ENCODE measurements around the gene DCD.
"Not testable (repeated sequence)": the region's sequence is repeated elsewhere in the genome, so short reads cannot be mapped to it uniquely, and the experiment has no call there.

DCD gene, protein sequence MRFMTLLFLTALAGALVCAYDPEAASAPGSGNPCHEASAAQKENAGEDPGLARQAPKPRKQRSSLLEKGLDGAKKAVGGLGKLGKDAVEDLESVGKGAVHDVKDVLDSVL
- 0 reads per million in 2 donors for total RNA-seq

DNA sequence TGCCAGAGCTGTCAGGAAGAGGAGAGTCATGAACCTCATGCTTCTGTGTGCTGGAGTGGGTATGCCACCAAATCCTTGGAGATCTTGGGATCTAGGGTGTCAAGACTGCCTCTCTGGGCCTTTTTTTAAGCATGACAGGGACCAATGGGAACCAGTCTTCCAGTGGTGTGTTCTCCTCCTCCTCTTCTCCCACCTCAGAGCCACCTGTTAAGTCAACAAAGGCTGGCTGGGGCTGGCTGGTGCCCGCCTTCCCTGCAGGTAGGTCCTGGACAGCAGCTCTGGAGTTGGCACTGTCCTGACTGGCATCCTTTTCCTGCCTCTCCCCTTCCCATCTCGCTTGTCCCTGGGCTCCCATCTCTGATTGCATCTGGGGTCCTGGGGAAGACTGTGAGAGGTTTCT lies at the start of gene DCD:
Gene DCD, minus strand, starts transcription at position 101 of the 400 bp plus-strand sequence. Its CDS starts 62 bp downstream, at position 39.
- no peak for DNase-seq

DNA sequence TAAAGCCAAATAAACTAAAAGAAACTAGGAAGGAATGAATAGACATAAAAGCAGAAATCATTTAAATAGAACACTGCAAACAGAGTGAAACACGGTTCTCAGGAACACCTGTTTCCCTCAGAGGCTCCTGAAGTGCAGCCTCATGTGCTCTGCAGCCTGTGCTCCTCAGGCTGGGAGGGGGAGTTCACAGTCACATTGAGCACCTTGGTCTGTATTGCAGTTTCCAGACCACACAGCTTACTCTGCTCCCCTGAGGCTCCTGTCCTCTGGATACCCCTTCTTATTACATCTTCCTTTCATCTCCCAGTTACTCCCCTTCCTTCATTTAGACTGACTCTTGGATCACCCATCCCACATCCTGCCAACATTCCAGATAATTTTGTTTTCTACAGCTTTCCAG lies 49.7 kb upstream of the DCD start:
- no peak for DNase-seq

DNA sequence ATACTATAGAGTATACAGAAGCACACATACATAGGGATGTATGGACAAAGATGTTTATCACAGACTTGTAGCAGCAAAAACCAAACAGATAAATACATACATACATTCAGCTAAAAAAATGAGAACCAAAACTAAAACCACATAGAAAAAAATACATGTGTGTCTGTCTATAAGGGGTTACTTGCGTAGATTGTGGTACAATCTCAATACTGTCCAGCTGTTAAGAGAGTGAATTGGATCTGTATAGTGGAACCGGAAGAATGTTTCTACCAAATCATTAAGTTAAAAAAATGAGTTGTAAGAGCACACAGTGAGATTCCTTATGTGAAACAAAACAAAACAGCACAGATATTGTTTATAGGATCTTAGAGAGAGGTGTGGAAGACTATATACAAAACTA lies 44.2 kb upstream of the DCD start:
- no peak for DNase-seq

DNA sequence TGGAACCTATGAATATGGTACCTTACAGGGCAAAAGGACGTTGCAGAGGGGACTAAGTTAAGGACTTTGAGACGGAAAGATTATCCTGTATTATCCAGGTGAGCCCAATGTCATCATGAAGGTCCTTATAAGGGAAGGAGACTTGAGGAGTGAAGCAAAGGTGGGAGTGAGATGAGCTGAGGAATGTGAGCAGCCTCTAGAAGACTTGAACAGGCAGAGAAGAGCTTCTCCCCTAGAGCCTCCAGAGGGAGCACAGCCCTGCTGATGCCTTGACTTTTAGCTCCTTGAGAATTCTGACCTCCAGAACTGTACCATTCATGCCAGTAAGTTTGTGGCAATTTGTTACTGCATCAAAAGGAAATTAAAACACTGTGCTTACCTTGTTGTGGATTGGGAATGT lies 41.8 kb upstream of the DCD start:
- DNase-seq: no peak

DNA sequence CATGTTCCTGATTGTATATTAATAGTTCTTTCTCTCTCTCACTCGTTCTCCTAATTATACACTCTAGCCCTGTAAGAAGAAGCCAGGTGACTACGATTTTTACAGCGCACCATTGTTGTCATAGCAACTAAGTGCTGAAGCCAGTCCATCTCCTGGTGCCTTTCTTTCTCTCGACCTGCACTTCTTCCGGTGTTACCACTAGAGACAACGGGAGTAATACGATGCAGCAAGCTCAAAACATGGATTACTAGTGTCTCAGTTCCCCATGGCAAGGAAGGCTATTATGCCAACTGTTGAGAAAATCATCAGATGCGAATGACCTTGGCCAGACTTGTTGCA lies 40.8 kb upstream of the DCD start:
- no peak for DNase-seq

DNA sequence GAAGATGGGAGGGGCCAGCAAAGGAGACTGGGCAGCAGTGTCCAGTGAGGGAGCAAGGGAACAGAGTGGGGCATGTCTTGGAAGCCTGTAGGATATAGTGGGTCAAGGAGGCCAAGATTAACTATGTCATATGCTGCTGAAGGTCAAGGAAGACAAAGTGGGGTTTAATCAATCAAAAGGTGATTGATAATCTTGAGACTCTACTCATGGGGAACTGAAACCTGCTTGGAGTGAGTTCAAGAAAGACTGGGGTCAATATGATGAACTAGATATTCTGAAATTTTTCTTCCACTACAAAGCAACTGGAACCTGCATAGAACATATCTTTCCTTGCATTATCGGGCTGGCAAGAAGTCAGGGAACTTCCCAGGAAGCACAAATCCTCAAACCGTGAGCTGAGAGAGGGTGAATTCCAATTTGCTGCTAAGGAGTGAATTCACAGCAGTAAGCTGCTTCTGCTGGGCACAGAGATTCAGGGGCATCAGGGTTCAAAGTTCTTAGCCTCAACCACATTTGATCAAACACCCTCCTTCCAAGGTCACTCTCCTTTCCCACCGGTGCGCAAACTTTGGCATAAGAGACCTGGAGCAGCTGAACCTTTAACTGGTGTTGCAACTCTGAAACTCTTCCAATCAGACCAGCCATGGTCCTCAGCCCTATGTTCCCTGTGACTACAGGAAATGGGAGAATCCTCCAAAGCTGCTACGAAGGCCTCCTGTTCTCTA lies 40.3 kb upstream of the DCD start:
- DNase-seq: no peak

DNA sequence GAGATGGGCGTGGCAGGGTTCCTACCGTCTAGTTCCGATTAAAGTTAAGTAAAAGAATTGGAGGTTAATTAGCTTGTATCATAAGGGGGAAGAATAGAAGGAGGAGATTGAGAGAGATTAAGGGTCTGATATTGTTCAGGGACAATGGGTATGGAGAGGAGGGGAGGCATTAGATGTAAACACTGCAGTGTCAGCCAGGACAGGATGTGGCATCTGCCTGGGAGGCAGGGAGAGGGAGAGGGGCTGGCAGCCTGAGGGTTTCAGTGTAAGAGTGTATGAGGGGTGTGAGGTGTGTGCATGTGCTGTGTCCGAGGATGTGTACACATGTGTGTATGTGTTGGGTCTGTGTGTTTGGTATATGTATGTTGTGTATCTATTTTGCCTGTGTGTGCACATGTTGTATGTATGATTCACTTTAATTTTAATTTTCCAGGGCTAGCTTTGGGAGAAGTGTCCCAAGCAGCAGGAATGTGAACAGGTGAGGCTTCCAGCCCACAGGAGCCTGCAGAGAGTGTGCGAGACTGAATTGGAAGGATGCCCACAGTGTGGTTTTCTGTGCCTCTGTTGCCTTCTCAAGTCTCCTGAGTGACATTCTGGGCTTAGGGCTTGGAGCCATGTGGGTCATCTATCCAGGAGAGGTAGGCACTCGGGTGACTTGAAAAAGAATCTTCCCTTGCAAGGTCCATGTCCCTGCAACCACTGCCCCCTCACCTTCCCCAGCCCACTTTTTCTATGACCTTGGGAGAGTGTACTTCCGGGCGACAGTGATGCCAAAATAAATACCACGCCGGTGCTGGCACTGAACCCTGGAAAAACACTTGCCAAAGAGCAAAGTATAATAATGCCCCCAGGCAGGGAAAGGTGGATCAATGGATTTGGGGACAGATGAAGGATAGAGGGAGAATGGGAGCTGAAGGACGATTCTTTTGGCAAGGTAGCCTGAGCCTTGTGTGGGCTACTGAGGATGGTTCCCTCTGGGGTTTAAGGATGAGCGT lies 36.8 kb upstream of the DCD start:
- no peak for DNase-seq

DNA sequence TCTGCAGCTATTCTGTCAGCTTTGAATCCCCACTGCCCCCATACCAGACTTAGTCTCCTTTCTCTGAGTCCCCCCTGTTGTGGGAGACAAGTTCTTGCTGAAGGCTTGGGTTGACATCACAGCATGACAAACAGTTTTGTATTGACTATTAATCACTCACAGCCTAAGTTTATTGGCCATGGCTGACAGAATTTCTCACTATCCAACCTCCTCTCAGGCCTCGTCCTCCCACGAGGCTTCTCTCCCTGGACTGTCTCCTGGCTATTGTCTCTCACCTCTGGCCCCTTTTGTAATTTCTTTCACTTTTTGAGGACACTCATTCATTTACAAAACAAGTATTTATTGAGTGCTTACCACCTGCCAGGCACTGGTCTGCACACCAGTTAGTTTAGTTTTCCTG lies 35.2 kb upstream of the DCD start:
- DNase-seq: no peak

DNA sequence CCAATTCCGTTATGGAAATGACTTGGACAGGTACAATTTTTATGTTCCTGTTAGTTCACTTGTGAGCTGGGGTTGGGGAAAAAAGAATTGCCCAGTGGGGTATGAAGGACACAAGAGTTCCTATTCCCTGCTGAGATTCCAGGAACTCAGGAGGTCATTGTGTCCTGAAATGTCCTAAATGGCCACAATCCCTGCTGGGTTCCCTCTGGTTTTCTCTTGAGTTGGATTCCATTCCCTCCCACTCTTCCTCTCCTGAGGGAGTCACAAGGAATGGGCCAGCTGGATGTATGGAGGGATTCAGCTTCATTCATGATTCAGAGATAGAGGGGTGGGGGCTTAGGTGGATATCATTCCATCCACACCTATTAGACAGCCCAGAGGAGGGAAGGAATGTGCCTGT lies 34.5 kb upstream of the DCD start:
- no peak for DNase-seq

DNA sequence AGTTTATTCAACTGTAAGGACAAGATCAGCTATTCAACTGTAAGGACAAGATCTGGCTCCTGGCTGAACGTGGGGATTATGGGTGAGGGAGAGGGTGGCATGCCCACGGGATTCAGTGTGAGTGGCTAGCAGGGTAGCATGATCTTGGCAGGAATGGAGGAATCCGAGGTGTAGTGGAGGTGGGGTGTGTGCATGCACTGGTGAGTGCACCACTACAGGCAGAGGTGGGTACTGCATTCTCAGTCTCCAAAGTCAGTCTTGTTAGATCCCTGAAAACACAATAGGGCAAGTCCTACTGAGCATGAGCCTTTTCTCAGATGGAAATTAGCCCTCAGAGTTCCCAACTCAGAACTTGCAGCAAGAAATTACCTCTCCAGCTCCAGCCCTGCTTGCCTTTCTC lies 32.2 kb upstream of the DCD start:
- no peak for DNase-seq

DNA sequence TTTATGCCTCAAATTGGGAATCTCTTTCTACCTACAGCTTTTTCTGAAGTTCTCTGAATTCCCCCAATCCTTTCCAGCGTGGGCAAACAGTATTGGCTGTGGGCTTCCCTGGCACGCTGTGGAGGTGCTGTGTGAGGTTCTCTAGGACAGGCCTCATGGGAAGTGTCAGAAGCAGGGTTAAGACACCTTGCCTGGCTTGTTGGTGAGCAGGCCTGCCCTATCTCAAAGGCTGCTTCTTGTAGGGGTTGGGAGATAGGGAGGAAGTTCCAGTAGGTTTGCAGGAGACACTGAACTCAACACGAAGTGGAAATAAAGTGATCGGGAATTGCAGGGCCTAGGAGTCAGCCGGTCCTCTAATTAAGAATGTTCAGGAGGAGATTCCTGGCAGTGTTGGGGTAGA lies 30.0 kb upstream of the DCD start:
- no peak for DNase-seq

DNA sequence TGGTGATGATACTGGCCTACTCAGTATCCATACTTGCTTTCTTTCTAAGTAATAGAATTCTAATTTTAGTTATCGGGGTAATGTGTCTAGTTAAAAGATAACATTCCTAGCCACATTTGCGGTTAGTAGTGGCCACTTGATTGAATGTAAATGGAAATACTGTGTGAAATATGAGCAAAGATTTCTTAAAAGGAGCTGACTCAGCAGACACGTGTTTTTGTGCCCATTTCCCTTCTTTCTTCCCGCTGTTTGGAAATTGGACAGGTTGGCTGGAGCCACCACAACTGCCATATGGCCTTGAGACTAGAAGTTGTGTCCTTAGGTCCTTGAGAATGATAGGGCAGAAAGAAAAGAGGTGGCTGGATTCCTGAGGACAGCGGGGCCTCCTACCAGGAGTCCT lies 19.8 kb upstream of the DCD start:
- DNase-seq: no peak

DNA sequence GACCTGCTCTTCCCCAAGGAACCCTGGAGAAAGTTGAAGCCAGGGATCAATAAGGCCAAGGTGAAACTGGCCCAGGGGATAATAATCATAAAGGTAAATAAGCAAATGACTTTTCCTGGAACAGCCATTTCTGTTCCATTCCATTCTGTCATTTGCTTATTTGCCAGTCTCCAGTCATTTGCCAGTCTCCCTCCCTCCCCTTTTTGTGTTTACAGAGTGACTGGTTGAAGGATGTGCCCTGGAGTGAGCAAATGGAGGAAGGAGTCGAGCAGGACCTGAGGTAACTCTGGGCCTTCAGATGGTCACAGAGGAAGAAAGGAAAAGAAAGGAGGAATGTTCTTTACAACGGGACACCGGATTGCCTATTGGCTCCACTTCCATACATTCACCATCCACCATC lies 17.8 kb upstream of the DCD start:
- no peak for DNase-seq

DNA sequence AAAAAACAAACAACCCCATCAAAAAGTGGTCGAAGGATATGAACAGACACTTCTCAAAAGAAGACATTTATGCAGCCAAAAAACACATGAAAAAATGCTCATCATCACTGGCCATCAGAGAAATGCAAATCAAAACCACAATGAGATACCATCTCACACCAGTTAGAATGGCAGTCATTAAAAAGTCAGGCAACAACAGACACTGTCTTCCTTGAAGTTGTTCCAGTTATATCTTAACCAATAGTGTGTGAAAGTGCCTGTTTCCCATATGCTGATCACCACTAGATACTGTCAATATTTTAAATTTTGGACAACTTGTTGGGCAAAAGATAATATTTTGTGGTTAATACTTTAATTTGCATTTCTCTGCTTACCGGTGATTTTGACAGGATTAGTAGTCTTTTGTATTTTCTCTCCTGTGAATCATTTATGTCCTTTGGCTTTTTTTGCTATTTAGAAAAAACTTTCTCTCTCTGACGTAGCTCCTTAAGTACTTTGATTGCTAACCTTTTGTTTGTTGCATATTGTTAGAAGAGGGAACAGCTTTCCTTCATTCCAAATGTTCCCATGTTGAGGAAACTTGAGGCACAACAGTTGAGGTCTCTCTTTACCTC lies 17.0 kb upstream of the DCD start:
- not testable (repeated sequence) for DNase-seq

DNA sequence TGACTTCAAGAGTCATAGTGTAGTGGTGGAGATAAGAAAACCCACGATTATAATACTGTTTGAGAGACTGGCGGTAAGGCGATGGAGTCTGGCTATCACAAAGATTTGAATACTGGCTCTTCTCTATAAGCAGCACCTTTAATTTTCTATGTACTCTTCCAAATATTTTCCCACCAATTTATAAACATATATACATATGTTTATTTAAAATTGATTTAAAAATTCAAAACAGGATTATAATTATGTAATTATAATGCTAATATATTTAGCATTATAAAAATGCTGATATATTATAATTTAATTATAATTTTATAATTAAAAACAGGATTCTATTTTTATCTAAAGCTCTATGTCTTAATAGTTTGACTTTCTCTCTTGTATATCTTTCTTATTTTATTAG lies 15.4 kb upstream of the DCD start:
- DNase-seq: no peak

DNA sequence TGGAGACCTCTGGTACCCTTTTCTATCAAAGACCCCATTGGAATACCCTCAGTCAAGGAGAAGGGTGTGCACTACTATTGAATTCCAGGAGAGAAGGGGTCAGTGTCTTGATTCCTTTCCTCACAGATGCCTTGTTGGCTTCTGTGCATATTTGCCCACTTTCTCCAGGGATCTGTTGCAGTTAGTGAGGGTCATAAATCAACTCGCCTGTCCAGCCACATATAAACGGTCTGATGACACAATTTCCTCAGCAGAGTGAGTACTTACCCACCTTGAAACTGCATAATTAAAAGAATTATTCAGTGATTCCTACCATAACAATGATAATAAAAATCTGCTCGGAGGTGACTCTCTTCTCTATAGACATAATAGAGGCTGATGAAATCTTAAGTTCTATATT lies 13.9 kb upstream of the DCD start:
- DNase-seq: no peak

DNA sequence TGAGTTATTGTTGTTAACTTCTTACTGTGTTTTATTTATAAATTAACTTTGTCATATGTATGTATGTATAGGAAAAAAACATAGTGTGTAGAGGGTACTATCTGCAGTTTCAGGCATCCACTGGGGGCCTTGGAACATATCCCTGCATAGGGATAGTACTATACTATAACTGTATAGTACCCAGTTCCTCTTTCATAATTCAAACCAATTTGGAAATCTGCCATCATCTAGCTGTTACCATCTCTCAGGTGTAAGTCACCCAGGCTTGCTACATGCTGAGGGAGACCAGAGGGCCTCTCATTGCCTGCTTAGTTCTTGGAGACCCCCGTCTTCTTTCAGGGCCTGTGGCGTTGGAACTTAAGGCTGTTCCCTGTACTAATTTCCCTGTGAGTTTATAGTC lies 12.9 kb upstream of the DCD start:
- DNase-seq: no peak

DNA sequence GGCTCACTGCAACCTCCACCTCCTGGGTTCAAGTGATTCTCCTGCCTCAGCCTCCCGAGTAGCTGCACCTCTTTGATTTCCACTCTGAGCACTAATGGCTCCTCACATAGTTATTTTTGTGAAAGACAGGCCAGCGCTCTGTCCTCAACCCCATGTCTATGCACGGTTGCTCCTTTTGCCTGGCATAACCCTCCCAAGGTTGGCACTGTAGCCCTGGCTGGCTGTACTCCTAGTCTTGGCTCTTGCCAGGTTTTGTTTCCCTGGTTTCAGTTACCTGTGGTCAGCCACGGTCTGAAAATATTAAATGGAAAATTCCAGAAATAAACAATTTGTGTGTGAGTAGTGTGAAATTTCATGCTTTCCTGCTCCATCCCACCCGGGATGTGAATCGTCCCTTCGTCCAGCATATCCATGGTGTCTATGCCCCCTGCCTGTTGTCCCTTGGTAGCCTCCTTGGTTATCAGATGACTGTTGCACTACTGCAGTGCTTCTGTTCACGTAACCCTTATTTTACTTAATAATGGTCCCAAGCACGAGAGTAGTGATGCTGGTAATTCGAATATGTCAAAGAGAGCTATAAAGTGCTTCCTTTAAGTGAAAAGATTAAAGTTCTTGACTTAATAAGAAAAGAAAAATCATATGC lies 12.3 kb upstream of the DCD start:
- DNase-seq: no peak

DNA sequence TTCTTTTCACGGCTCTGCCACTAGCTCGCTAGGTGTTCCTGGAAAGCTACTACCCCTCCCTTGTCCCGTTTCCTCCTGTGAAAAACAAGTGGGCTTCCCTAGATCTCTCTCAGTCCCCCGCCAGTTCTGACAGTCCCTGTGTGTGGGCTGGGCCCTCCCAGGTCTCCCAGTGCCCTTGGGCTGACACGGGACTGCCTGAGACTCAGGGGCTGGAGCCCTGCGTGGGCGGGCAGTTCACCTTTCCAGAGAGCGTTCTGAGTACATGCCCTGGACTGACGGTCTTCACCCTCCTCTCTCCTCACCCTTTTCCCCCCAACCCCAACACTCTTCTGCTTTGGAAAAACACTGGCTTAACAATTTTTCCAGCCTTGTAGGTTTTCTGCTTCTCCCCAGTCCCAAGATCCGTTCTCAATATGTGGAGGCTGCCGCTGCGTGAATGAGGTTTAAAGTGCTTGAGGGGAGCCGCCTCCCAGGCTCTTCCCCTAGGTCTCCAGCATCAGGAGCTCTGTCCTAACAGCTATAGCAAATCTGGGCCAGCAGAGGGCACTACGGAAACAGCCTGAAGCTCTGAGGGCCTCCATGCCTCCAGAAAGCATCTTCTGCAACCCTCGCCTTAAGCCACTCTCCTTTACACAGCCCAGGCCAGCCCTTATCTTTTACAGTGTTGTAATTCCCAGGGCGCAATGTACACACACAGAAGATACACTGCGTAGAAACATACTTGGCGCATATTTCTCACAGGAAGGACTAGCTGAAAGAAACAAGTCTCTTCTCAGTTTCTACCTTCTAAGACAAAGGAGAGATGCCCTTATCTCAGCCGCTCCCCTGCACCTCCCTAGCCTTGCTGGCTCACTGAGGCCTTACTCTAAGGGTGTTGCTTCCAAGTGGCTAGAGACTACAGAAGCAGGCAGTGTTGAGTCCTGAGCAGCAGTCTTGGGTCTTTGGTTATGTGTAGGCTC lies 10.4 kb upstream of the DCD start:
- DNase-seq: peak; percentile 21

DNA sequence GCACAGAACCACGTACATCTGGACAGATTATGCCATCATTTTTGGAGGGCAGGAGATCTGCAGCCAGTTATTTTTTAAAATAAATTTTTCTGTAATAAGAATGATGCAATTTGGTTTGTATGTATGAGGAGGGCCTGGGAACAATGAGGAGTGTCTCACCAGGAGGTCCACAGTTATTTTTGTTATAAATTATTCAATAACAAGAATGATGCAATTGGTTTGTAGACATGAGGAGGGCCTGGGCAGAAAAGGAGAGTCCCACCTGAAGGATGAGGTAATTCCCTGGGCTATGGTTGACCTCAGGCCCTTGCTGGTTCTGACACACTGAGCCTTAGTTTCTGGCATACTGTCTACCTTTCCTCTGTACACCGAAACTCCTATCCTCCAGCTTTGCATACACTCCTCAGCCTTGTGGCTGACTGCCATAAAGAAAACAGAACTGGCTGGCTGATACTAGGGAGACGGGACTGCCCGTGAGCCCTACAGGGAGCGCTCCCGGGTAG lies 9.0 kb upstream of the DCD start:
- DNase-seq: no peak

DNA sequence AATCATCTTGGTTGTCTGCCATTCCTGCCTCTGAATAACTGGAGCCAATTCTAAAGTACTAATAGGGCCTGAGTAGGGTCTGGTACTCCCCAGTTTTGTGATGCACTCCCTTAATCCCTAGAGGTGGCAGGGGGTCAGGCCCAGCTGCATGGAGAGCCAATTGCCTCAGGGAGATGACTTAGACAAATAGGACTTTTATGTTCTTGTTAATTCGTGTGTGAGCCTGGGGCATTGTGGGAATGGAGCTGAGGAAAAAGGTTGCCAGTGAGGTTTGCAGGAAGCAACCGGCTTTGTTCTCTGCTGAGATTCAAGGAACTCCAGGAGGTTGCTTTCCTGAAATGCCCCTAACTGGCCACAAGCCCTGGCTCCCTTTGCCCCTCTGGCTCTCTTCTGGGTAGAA lies 6.8 kb upstream of the DCD start:
- no peak for DNase-seq

DNA sequence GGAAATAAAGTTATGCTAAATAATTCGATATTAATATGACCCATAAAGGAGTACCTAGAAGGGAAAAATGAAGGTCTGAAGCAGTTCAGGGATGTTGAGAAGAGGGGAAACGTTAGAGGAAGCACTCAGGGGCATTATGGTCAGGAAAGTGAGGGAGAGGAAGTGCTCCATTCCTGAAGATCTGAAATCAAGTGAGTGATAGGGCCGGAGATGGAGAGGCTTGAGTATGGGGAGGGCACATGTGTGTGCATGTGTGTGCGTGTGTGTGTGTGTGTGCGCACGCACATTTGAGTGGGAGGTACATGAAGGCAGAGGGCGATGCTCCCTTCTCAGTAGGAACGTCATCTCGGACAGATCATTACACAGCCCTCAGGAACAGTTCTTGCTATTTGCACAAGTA lies 4.9 kb upstream of the DCD start:
- DNase-seq: no peak
